Measurements from ENCODE around the gene ZNF442.
"Not testable (repeated sequence)": the region's sequence is repeated elsewhere in the genome, so short reads cannot be mapped to it uniquely, and the experiment has no call there.

ZNF442 gene

DNA sequence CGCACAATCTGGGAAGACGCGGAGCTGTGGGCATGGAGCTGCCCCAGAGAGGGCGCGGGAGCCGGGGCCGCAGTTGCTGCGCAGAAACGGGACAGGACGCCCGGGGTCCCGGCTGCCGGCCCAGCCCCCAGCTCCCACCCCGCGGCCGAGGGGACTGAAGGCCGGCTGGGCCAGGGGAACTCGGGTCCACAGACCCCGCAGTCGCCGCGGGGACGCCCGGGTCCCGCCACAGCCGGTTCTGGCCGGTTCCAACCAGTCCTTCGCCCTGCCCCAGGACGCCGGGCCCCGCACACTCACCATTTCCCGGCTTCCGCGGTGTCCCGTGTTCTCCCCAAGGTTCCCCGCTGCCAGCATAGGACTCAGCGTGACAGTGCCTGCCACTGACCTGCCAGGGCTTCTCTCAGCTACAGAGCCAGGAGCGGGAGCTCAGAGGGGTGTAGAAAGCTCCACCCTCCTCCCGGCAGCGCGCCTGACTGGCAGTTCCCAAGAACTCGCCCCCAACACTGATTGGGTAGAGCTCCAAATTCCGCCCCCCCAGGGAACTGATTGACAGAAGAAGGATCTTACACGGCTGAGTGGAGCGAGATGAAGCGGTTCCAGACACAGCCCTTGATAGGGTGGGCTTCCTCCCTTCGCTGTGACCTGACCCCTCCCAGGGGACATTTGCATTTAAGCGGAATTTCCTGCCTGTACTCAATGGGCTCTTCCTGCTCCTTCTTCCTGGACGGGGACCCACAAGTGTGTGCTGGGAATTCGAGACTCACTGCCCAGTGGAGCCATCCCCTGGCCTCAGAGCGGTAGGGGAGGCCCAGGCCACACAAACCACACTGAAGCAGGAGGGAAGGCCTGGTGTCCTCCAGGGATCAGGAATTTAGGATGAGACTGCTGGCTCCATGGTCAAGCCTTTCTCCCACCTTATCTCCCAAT lies at the start of gene ZNF442:
ZNF442 (minus strand) TSS at position 448 of the 927 bp plus-strand sequence. CDS start 2,052 bp downstream, outside the sequence.
- peak; percentile 74 to 88 (median 83) for DNase-seq (ENCODE audit: low read depth in 3 of 3)

DNA sequence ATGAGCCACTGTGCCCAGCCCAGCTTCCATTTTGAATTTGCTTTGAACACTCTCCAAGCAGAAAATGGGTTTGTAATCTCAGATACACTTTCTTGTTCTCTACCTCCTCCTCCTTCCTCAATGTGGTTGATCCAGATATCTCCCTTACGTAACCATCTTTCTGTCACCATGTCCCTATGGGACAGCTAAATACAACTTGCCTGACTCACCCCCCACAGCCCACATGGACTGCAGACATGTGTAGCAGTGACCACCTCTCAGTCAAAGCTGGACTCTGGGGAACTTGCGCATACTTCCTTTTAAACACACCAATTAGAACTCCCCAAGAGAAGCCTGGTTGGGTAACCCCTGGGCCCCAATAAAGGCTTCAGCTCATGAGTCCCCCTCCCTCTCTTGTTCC lies 46.4 kb upstream of the ZNF442 start:
- DNase-seq (ENCODE audit: low read depth in 3 of 3), result no peak

DNA sequence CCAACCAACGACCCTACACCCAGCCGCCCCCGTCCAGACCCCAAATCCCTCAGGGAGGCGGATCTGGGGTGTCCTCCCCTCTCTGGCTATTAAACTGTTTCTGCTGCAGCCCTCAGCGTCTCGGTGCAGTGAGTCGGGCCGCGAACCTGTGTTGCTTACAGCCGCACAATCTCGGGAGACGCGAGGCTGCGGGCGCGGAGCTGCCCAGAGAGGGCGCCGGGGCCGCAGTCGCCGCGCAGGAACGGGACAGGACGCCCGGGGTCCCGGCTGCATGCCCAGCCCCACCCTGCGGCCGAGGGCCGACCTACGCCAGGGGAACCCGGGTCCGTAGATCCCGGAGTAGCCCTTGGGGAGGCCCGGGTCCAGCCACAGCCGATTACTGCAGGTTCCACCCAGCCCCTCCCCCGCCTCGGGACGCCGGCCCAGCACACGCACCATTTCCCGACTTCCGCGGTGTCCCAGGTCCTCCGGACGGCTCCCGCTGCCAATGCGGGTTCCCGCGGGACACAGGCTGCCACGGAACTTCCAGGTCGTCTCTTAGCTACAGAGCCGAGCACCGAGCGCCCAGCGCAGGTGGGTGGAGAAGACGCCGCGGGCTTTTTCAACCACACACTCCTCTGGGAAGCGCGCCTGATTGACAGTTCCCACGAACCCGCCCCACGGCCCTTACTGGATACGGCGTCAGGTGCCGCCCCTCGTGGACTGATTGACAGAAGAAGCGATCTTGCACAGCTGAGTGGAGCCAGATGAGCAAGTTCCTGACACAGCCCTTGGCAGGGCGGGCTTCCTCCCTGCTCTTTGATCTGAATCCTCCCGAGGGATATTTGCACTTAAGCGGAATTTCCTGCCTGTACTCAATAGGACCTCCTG lies 35.4 kb upstream of the ZNF442 start, which contains the start of gene ZNF799:
ZNF799 (minus strand) TSS at position 639 of the 870 bp plus-strand sequence; CDS start at position 438, 201 bp downstream.
- DNase-seq (ENCODE audit: low read depth in 3 of 3), result peak; percentile 79 to 92 (median 80)

DNA sequence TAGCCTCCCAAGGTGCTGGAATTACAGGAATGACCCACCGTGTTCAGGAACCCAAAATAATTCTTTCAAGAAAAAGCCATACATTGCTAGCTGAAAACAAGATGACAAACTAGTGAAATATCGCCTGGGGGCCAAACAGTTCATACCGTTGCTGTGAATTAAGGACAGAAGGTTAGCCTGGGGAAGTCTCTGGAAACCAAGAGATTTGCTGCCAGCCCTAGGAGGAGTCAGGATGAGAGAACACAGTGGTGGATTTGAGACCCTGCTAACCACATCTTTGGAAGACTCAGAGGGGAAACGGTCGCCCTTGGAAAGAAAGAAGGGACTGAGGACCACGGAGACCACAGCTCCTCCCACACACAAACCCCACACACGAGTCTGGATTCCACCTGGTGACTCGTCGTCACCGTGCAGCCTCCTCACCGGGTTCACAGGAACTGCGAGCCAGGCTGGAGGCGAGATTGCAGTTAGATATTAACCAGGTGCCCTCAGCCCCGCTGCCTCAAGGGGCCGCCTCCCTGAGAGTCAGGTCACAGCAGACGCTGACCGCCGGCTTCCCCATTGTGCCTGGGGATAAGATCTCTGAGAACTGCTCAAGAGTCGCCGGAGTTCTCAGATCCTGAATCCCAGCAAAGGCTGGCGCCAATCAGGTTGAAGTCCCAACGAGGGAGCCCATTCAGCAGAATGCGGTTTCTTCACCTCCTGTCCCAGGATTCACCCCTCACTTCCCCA lies 34.6 kb upstream of the ZNF442 start:
- peak in 1 of 3 experiments; percentile 32 for DNase-seq (ENCODE audit: low read depth in 3 of 3)

DNA sequence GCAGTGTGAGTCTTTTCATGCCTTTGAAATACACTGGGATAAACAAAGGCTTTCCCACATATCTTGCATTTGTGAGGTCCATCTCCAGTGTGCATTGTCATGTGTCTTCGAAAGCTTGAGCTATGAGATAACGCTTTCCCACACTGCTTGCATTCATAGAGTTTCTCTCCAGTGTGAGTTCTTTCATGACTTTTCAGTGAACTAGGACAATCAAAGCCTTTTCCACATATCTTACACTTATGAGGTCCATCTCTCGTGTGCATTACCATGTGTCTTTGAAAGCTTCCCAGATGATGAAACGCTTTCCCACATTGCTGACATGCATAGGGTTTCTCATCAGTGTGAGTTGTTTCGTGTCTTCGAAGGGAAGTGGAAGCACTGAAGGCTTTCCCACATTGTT lies 25.7 kb upstream of the ZNF442 start:
- DNase-seq (ENCODE audit: low read depth in 3 of 3), result not testable (repeated sequence)

DNA sequence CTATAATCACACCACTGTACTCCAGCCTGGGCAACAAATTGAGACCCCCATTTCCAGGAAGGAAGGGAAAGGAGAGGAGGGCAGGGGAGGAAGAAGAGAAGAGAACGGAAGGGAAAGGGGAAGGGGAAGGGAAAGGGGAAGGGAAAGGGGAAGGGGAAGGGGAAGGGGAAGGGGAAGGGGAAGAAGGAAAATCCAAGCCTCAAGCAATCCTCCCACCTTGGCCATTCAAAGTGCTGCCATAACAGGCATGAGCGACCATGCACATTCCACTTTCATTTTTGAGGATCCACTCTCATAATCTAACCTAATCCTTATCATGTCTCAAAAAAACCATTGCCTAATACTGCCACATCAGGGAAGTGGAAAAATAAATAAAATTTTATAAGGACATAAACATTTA lies 20.9 kb upstream of the ZNF442 start:
- DNase-seq (ENCODE audit: low read depth in 3 of 3), result not testable (repeated sequence)

DNA sequence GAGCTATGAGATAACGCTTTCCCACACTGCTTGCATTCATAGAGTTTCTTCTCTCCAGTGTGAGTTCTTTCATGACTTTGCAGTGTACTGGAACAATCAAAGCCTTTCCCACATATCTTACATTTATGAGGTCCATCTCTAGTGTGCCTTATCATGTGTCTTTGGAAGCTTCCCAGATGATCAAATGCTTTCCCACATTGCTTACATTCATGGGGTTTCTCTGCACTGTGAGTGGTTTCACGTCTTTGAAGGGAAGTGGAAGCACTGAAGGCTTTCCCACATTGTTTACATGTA lies 14.9 kb upstream of the ZNF442 start:
- DNase-seq (ENCODE audit: low read depth in 3 of 3), result no peak

DNA sequence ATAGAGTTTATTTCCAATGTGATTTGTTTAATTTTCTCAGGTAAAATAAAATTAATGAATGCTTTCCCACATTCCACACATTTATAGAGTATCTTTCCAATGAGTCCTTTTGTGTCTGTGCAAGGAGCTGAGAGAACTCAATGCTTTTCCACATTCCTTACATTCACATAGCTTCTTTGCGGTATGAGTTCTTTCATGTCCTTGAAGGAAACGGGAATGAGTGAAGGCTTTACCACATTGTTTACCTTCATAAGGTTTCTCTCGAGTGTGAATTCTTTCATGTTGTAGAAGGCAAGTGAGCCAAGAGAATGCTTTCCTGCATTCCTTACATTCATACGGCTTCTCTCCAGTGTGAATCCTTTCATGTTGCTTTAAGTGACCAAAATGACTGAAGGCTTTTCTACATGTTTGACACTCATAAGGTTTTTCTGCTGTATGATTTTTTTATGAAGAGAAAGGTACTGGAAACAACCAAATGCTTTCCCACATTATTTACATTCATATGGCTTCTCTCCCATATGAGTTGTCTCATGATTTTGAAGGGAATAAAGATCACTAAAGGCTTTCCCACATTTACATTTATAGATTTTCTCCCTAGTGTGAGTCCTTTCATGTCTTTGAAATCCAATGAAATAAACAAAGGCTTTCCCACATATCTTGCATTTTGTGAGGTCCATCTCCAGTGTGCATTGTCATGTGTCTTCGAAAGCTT lies 14.4 kb upstream of the ZNF442 start:
- no peak for DNase-seq (ENCODE audit: low read depth in 3 of 3)

DNA sequence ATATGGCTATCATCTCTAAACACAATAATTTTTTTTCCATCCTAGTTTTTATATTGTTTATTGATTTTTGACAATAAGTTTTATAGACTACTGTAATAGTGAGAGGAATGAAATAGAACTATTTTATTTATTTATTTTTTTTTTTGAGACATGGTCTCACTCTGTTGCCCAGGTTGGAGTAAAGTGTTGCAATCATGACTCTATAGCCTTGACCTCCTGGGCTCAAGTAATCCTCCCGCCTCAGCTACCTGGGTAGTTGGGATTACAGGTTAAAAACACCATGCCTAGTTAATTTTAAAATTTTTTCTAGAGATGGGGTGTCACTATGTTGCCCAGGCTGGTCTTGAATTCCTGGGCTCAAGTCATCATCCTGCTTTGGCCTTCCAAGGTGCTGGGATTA lies 8.5 kb upstream of the ZNF442 start:
- no peak for DNase-seq (ENCODE audit: low read depth in 3 of 3)

DNA sequence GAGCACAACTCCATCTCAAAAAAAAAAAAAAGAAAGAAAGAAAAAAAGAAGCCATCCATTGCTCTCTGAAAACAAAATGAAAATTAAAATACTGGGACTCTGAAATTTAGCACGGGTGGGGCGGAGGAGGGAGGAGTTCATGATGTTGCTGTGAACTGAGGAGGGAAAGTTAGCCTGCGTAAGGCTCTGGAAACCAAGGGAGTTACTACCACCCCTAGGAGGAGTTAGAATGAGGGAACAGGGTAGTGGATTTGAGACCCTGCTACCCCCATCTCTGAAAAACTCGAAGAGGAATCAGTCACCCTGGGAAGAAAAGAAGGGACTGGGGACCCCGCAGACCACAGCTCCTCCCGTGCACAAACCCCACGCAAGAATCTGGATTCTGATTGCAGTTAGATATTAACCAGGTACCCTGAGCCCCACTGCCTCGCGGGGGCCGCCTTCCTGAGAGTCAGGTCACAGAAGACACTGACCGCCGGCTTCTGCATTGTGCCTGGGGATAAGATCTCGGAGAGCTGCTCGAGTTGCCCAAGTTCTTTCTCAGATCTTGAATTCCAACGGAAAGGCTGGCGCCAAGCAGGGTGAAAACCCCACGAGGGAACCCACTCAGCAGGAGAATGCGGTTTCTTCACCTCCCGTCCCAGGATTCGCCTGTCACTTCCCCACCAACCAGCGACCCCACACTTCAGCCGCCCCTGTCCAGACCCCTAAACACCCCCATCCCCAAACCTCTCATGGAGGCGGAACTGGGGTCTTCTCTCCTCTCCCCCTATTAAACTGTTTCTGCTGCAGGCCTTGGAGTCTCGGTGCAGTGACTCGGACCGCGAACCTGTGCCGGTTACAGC lies 870 bp downstream of the ZNF442 start:
- DNase-seq (ENCODE audit: low read depth in 3 of 3), result no peak

DNA sequence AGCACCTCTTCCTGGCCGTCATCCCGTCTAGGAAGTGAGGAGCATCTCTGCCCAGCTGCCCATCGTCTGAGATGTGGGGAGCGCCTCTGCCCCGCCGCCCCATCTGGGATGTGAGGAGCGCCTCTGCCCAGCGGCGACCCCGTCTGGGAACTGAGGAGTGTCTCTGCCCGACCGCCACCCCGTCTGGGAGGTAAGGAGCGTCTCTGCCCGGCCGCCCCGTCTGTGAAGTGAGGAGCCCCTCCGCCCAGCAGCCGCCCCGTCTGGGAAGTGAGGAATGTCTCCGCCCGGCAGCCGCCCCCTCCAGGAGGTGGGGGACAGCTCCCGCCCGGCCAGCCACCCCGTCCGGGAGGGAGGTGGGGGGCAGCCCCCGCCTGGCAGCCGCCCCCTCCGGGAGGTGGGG lies 3.2 kb downstream of the ZNF442 start:
- DNase-seq (ENCODE audit: low read depth in 3 of 3), result not testable (repeated sequence)

DNA sequence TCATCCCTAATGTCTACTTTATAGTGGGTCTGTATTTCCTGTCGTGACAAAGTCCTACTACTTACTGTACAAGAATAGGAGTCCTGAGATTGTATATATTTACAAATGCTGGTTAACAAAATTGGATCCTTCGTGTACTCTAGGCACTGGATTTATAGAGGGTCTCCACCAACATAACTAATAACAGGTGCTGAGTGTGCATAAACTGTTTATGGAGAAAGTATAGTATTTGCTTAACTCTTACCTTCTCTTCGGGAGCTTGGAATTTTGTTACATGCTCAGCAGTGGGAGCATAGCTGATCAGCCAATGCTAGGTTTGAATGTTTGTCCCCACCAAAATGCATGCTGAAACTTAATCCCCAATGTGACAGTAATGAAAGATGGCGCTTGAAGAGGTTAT lies 12.1 kb downstream of the ZNF442 start:
- no peak for DNase-seq (ENCODE audit: low read depth in 3 of 3)

DNA sequence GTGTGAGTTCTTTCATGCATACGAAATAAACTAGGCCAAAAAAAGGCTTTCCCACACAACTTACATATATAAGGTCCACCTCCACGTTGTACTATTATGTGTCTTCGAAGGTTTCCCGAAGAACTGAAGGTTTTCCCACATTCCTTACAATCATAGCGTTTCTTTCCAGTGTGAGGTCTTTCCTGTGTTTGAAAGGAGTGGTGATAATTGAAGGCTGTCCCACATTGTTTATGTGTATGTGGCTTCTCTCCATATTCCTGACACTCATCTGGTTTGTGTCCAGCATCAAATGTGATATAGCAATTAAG lies 14.6 kb downstream of the ZNF442 start:
- DNase-seq (ENCODE audit: low read depth in 3 of 3), result no peak

DNA sequence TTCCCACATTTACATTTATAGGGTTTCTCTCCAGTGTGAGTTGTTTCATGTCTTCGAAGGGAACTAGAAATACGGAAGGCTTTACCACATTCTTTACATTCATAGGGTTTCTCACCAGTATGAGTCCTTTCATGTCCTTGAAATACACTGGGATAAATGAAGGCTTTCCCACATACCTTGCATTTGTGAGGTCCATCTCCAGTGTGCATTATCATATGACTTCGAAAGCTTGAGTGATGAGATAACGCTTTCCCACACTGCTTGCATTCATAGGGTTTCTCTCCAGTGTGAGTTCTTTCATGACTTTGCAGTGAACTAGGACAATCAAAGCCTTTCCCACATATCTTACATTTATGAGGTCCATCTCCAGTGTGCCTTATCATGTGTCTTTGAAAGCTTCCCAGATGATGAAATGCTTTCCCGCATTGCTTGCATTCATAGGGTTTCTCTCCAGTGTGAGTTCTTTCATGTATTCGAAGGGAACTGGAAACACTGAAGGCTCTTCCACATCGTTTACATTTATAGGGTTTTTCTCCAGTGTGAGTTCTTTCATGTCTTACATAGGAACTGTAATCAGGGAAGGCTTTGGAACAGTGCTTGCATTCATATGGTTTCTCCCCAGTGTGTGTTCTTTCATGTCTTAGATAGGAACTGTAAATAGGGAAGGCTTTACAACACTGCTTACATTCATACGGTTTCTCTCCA lies 15.1 kb downstream of the ZNF442 start:
- no peak for DNase-seq (ENCODE audit: low read depth in 3 of 3)

DNA sequence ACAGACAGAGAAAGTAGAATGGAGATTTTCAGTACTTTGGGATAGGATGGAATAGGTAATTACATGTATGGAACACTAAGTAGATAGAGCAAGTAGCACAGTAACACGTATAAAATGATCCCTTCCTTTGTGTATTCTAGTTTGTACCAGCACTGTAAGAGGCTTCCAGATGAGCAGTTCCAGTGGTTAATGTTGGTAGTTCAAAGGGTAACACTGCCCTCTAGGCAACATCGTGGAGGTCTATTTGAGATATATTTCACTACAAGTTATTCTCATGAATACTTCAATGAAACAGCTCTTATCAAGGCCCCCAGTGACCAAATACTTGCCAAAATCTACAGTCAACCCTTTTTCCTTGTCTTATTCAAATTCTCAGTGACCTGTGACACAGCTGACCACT lies 18.6 kb downstream of the ZNF442 start:
- DNase-seq (ENCODE audit: low read depth in 3 of 3), result no peak

DNA sequence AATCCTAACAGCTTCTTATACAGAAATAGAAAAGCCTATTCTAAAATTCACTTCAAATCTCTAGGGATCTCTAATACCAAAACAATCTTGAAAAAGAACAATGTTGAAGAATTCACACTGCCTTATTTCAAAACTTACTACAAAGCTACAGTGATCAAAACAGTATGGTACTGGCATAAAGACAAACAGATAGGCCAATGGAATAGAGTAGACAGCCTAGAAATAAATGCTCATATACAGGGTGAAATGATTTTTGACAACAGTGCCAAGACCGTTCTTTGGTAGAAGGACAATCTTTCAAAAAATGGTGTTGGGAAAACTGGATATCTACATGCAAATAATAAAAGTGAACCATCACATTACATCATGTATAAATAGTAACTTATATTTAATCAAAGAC lies 20.3 kb downstream of the ZNF442 start:
- DNase-seq (ENCODE audit: low read depth in 3 of 3), result no peak

DNA sequence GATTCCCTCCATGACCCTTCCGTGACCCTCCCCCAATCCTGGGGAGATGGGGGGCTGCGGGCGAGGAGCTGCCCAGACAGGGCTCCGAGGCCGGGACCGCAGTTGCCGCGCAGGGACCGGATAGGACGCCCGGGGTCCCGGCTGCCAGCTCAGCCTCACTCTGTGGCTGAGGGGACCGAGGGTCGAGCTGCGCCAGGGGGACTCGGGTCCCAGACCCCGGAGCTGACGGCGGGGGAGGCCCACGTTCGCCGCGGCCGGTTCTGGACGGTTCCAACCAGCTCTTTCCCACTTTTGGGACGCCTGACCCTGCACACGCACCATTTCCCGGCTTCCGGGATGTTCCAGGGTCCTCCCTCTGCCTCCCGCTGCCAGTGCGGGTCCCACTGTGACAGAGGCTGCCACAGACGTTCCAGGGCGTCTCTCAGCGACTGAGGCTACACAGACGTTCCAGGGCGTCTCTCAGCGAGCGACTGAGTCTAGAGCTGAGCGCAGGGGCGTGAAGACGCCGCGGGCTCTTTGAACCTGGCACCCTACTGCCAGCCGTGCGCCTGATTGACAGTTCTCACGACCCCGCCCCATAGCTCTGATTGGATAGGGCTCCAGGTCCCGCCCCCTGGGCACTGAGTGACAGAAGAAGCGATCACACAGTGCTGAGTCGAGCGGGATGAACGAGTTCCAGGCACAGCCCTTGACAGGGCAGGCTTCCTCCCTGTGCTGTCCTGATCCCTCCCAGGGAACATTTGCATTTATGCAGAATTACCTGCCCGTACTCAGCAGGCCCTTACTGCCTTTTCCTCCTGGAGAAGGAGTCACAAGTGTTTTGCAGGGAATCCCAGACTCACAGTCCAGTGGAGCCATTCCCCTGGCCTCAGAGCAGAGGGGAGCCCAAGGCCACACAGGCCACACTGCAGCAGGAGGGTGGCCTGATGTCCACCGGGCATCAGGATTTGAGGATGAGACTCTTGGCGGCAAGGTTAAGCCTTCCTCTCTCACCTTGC lies 32.0 kb downstream of the ZNF442 start, which contains the start of gene ZNF563:
ZNF563 (minus strand) TSS at position 472 of the 998 bp plus-strand sequence; CDS start at position 321, 151 bp downstream.
- peak; percentile 98 to 99 (median 99) for DNase-seq (ENCODE audit: low read depth in 3 of 3)

DNA sequence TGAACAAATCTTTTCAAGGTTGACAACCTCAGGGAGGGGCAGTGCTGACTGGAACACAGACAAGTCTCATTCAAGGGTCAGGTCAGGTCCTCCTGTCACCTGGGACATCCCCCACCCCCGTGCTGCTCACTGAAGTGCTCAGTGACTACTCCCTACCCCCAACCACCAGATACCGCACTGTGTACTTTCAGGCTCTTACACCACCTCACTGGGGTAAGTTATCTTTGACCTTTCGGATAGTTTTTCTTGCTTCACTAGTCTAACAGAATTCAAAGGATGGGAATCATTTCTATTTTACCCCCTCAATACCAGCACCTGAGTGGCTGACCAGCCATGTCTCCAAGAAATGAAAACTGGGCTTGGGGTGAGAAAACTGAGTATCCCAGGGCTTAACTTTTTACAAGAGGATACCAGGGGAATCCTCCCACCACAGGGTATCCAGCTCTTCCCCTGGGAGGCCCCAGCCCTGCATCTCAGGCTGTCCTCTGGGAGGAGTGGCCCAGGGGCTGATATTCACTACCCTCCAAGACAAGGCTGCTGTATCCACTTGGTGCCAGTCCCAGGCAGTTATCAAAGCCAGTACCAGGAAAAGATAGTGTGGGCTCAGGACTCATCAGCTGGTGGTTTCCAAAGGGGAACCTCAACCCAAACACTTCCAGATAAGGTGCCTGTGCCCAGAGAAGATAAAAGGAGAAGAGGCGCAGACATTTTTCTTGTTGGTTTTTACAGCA lies 34.1 kb downstream of the ZNF442 start:
- peak; percentile 35 to 77 (median 60) for DNase-seq (ENCODE audit: low read depth in 3 of 3)
